SK-MEL-5 (cell line): Measurements from ENCODE around the gene ZBP1. TPM values are rescaled to one million over a fixed set of nuclear protein-coding genes. Genes with fewer than 3 reads are reported as not detected.

Experiments used
- DNase-seq: peaks from one replicate; pipeline ENCODE4 v3.0.0-alpha.2; 2016; ENCODE audit warnings: low read depth, low spot score
- in situ Hi-C: cut with HindIII; loops from 2 replicates; pipeline ENCODE4 v1.10.0; 2016; ENCODE audit warnings: low sequenced_read_pairs, high pct_unique_total_duplicates, low pct_unique_long_range_greater_than_20kb
- total RNA-seq: library from RNA; depleted of rRNA; stranded (reverse); fragments of >200 nt; shearing (Covaris generic); gene quantifications from 2 replicates; pipeline ENCODE4 v1.2.3, GENCODE V29; 2014

ZBP1 gene
- total RNA-seq, 1 experiment from 2014 or later: not detected

DNA sequence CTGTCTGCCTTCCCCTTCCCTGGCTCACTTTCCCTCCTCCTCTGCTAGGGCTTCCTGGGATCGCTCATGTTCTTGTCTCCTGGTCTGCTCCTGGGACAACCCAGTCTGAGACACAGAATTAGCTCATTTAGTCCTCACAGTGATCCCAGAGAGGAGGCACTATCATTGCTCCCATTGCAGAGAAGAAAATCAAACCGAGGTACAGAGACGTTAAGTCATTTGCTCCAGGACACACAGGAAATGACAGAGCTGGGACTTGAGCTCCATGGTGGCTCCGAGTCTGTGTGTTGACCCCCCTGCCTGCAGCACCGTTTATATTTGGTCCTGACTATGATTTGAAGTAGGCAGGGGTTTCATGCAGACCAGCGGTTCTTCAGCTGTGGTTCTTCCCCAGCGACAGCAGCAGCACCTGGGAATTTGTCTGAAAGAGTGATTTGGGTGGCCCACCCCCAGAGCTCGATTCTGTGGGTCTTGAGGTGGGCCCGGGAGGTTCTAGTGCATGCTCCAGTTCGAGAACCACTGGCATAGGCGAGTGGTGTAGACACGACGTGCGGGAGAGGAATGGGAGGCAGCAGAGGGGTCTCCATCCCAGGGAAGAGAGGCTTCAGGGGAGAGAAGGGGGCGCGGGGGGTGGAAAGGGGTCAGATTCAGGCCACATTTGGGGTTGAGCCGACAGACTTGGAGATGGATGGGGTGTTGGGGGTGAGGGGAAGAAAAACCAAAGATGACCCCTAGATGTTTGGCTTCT lies 34.6 kb downstream of the ZBP1 start:
- DNase-seq: no peak
- in situ Hi-C loops: no loop called here

DNA sequence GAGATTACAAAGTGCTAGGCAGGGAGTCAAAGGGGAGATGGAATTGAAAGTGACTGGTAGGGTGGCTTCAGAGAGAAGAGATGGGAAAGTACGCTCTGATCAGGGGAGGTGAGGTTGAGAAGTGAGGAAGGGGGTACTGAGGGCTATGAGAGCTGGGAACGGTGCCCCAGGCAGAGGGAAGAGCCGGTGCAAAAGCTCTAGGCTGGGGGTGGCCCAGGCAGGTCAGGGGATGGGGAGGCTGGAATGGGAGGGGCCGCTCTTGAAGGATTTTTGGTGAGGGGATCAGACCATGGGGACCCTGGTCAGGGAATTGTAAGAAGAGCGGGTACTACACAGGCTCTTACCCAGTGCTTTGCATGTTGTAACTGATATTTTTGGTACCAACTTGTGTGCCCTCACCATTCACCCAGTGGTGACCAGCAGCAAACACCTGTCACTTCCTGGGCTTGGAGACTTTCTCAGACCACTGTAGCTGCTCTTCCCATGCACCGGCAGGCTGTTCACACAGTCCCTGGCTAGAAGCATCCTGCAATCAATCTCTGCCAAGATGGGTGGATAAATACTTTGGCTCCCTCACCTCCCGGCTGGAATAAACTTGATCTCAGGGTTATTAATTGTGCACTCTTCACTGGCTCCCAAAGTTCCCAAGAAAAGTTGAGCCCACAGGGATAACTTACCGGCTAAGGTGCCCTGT lies 35.3 kb downstream of the ZBP1 start:
- in situ Hi-C loops: no loop called here
- DNase-seq: no peak

DNA sequence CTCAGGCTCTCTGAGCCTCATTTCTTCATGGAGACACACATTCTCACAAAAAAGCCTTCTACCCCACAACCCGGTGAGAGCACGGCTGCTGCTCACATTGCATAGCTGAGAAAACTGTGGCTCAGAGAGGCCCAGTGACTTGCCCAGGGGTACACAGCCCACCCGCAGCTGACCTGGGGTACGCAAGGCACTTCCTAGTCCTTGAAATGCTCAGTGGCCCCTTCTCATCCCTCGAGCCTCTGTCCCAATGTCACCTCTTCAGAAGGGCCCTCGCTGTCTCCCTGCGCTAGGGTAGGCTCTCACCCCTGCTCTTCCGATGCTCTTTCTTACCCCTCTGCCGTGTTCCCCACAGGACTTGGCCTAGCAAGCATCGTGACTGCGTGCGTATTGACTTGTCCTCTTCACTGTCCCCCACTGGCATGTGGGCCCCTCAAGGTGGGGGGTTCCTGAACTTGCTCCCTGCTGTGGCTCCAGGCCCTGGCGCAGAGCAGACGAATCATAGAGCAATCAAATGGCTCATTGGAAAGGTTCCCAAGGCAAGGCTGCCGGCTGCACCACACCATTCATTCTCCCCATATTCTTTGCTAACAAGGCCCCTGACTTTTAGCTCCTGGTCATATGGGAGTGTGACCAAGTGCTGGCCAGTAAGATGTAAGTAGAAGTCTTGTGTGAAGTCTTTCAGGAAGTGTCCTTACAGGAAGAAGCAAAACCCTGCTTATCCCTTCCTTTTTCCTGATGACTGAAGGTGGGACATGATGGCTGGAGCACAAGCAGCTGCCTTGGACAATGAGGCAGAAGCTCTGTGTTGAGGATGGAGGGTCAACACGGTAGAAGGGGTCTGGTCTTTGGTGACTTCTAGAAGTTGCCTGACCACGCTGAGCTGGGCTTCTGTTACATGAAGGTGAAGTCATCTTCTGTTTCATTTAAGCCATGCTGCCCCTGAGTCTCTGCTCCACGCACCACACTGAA lies 36.7 kb downstream of the ZBP1 start:
- in situ Hi-C loops: no loop called here
- DNase-seq: no peak

DNA sequence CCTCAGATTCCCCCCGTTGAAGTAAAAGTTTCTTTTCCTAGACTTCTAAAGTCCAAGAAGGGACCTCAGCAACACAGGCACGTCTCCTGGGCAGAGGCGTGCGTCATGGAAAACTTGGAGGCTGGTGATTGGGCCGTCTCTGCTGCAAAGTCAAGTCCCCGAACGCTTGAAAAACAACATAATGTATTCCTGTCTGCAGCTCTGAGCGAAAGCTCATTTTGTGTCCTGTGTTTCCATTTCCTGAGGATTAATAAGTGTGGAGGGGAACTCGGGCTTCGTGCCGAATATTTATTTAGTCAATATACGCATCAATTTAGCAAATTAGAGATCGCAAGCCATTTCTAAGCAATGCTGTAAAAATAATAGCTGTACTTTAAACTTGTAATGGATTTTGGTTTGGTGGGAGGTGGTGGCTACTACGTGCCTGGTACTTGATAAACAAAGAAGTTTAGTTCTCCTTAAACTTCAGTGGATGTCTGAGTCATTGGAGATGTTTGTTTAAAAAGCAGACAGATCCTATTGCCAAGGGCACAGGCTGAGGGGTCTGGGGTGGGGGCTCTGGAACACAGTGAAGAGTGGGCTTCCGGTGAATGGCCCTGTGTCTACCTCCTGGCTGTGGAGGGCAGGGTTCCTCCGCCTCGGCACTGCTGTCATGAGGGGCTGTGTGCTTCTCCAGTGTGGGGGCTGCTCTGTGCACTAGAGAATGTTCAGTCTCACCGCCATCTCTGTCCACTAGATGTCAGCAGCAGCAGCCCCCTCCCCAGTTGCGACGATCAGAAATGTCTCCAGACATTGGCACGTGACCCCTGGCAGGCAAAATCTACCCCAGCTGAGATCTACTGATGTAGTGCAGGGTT lies 37.6 kb downstream of the ZBP1 start:
- DNase-seq: peak; percentile 51
- in situ Hi-C loops: no loop called here

DNA sequence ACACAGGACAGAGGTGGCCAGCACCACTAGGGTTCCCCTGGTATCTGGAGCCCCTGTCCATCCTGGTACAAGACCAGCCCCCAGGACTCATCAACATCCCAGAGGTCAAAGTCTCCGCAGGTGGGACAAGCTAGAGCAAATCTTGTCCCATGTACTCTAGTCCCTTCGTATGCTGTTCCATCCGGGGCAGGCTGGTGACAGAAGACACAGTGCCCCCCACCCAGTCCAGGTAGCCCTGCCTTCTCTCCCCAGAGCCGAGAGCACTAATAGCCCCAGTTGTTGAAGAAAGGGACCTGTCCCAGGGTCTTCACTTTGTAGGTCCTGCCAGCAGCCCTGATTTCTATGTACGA lies 38.2 kb downstream of the ZBP1 start:
- DNase-seq: no peak
- in situ Hi-C loops: no loop called here

DNA sequence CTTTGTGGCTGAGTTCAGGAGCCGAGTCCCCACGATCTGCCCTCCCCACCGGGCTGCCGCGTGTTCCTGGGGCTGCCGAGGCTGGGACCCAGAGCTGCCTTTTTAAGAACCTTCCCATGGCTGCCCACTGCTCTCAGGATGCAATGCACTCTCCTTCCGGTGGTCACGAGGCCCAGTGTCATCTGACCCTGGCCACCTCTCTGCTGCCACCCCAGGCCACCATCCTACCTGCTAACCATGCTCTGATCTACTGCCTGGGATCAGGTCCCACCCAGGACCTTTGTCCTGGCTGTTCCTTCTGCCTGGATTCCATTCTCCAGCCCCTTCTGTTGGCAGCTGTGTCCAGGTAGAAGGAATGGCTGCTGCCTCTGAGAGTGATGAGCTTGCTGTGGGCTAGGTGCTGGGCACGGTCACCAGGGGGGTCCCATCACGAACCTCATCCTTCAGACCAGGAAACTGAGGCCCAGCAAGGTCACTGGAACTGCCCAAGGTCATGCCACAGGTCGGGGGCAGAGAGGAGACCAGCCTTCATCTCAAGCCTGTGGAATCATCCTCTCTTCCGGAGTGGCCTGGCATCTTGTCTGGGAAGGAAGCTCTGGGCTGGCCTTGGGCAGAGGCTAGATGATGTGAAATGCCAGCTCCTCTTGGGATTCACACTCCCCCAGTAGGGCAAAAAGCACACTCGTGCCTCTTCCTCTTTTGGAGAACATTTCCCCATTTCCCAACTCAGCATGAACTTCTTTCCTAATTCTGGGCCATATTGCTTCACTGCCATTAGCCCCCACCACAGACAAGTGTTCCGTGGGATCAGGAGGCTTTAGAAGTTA lies 38.8 kb downstream of the ZBP1 start:
- no peak for DNase-seq
- in situ Hi-C loops: no loop called here

DNA sequence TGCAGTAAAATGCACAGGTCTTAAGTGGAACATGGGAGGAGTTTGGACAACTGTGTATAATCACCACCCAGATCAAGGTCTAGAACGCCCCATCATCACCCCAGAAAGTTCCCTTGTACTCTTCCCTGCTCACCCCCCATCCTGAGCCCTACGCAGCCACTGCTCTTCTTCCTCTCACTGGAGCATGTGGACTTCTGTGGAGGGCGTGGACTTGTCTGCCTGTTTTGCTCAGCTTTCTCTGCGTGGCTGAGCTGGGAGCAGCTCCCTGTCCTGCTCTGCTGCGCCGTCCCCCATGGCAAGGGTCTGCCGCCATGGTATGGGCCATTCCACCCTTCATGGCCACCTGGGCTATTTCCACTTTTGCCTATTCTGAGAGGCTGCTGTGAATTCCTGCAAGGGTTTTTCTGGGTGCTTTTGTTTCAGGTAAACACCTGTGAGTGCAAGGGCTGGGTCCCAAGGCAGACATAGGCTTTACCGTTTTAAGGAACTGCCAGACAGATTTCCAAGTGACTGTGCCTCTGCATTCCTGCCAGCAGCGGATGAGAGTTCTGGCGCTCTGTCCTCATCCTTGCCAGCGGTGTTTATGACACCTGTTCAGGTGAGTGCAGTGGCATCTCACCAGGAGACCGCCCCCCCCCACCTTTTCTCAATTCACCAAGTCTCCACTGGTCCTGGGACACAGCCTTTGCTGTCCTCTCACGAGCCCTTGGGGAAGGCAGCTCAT lies 39.6 kb downstream of the ZBP1 start:
- in situ Hi-C loops: no loop called here
- no peak for DNase-seq

DNA sequence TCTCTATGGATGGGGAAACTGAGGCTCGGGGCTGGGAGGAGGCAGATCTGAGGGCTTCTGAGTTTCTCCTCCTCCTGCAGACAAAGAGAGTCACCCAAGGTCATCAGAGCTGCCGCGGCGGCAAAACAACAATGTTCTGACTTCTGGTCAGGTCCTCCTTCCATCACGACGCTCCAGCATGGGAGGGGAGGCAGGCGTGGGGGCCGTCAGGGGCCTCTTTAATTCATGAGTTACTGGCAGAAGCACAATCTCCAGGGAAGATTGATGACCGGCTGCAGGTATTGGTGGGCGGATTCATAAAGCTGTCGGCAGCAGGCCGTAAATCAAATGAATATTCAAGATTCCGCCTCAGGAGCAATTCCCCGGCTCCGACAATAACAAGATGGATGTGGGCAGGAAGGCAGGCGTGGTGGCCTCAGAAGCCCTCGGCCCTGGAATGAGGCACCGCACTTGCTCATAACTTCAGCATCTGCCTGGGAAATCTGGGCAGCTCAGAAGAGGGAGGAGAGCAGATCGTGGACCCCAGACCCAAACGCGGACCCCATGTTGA lies 40.3 kb downstream of the ZBP1 start:
- DNase-seq: no peak
- in situ Hi-C loops: no loop called here

DNA sequence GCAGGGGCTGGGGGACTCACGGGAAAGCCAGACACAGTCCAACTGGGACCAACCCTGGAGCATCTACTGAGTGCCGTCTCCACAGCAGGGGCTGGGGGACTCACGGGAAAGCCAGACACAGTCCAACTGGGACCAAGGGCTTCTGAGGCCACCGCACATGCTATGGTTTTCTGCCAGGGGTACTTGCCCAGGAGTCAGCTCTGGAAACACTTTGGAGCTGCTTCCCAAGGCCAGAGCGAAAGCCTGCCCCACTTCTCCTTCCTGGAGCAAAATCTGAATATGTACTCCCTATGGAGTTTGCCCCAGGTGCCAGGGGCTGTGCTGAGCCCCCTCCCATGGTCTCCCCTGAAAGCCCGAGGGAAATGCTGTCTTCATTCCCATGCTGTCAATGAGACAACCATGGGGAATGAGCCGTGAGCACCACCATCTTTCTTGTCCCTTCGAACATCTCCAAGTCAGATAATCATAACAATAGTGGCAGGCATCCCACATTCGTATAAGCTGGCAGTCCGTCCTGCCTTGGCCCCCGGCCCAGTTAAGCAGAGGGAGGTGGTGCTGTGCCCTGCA lies 40.8 kb downstream of the ZBP1 start:
- no peak for DNase-seq
- in situ Hi-C loops: no loop called here

DNA sequence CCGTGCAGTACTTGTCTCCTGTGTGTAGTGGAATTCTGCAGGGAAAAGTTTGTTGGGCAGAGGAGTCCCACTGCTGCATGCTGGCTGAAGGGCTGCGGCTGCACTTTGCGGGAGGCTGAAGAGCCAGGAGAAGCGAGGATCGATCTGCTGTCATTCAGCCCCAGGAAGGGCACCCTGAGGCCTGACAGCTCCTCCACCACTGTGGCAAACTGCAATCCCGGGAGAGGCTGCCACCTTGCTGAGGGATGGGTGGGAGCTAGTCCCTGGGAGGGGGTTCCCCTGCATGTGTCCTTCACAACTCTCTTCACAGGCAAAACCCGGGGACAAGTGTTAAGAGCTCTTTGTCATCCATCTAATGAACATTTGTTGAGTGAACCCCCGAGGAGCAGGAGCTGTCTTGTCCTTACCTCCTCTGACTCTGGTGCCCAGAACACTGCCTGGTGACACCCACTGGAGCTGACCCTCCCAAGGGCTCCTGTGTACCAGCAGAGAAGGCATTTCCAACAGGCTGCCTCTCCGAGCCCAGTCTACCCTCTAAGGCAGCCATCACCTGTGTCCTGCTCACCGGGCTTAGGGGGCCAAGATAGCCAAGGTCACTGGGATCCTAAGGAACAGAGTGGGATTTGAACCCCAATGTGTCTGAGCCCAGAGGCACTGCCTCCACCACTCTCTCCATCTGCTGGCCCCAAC lies 41.6 kb downstream of the ZBP1 start:
- DNase-seq: no peak
- in situ Hi-C loops: no loop called here

DNA sequence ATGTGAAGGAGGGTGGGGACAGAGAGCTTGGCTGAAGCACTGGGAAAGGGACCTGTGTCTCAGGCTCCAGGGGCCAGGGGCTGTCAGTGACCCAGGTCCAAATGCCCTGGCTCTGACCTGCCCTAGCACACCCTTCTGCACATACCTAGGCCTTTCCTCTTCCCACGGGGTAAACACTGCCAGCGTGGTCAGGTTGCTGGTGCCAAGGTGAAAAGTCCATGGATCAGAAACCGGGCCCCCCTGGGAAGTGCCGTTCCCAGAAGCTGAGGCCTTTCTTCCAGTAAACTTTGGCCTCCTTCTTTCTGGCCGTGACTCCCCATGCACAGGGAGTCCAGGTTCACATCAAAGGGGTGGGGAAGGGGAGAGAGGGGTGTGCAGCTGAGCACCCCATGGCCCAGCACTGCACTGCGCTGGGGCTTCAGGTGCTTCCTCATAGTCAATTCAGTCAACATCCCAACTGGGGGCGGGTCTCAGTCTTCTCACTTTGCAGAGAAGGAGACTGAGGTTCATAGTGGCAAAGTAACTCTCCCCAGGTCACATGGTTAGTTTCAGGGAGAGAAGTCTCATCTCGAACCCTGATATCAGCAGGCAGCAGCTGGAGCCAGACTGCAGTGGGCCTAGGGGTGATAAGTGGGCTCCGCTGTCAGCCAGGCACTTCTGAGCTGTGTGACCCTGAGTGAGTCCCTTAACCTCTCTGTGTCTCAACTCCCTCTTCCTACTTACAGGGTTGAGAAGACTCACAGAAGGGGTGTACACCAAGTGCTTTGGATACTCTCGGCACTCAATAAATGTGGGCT lies 42.3 kb downstream of the ZBP1 start:
- in situ Hi-C loops: no loop called here
- no peak for DNase-seq

DNA sequence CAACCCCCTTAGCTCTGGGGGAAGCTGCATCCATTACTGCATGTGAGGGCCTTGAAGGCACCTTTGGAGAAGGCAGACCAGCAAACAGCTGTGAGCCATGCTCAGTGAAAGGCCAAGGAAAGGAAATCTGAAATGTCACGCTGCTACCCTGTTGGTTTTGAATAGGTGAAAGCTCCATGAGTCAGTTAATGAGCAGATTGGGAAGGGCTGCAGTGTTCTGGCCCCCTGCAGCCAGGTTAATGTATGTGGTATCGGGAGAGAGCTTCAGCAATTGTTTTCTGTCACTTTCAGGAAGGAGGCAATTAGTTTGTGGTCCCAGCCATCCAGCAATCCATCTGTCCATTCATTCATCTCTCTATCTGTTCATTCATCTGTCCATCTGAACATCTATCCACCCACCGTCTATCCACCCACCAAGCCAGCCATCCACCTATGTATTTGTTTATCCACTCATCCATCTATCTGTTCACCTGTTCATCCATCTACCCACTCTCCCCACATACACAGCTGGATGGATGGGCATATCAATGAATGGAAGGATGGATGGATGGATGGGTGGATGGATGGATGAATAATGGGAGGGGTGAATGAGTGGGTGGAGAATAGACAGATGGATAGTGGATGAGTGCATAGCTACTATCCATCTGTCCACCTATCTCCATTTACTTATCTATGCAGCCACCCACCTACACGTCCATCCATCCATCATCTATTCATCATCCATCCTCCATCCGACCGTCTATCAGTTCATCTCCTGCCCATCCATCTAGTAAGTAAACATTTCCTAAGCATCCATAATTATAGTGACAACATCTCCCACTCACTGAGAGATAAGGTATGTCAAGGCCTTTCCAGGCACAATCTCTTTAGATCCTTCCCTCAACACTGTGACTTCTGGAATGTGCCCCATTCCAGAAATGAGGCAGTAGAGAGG lies 43.3 kb downstream of the ZBP1 start:
- in situ Hi-C loops: no loop called here

DNA sequence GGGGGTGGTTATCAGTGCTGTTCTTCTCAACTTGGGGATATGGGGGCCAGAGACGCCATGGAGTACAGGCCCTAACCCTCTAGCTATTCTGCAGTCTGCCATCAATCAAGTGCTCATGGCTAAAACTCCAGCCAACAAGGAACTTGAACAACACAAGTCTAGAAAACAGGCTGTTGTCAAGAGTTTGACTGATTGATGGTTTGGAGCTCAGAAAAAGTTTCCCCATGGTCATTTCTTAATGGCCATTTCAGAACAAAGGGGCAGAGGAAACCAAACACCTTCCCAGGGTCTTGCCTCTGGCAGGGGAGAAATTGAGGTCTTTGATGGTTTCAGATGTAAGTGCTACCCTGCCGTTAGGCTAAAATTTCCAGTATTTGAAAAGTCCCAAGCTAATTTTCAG lies 44.2 kb downstream of the ZBP1 start:
- DNase-seq: no peak
- in situ Hi-C loops: no loop called here

More for the DNA sequence above, 43.3 kb downstream of the ZBP1 start:
- DNase-seq: no peak
